BLaER1 treated with 17β-estradiol and CSF1 and Interleukin-3, amounts not matched to agents 10 nM and 100 nM (cell line): ENCODE measurements around the gene RAB26.

ENCODE experiments used
- H3K27ac ChIP-seq, 11 experiments: shearing (Covaris generic); formaldehyde crosslinking; 2 replicates each; pipeline ENCODE4 v1.8.1; 2022
- H3K27me3 ChIP-seq, 11 experiments: shearing (Covaris generic); formaldehyde crosslinking; 2 replicates each; pipeline ENCODE4 v1.8.1; 2022
- H3K36me3 ChIP-seq, 11 experiments: shearing (Covaris generic); formaldehyde crosslinking; 2 replicates each; pipeline ENCODE4 v1.8.1; 2022
- H3K4me1 ChIP-seq, 10 experiments: shearing (Covaris generic); formaldehyde crosslinking; 2 replicates each; pipeline ENCODE4 v1.8.1; 2022
- H3K4me2 ChIP-seq, 11 experiments: shearing (Covaris generic); formaldehyde crosslinking; 2 replicates each; pipeline ENCODE4 v1.8.1; 2022
- H3K4me3 ChIP-seq, 10 experiments: shearing (Covaris generic); formaldehyde crosslinking; 2 replicates each; pipeline ENCODE4 v1.8.1; 2022
- H3K9ac ChIP-seq, 11 experiments: shearing (Covaris generic); formaldehyde crosslinking; 2 replicates each; pipeline ENCODE4 v1.8.1; 2022
- H3K9me3 ChIP-seq, 11 experiments: shearing (Covaris generic); formaldehyde crosslinking; replicated peaks in 1 of 11; 2 replicates each; pipeline ENCODE4 v1.8.1; 2022
- H4K20me1 ChIP-seq, 11 experiments: shearing (Covaris generic); formaldehyde crosslinking; 2 replicates each; pipeline ENCODE4 v1.8.1; 2022
- Cebpa-rat ChIP-seq, 11 experiments: shearing (Covaris generic); IDR thresholded peaks; 2 replicates each; pipeline ENCODE4 v1.8.1; 2022

Gene RAB26

DNA sequence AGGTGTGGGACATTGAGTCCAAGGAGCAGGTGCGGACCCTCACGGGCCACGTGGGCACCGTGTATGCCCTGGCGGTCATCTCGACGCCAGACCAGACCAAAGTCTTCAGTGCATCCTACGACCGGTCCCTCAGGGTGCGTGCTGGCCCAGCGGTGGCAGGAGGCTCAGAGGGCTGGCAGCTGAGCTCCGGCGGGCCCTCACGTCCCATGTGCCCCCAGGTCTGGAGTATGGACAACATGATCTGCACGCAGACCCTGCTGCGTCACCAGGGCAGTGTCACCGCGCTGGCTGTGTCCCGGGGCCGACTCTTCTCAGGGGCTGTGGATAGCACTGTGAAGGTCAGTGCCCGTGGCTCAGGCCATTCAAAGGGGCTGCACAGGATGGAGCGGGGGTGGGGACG is 27.6 kb downstream of the RAB26 start:
- no peak overlapping the region for H3K4me3 ChIP-seq
- peaks cover 0 to 14% (median 6%) of the 10 kb centered on the region in 11 experiments; a peak in 11 of 22 replicates for H3K9me3 ChIP-seq
- no peak overlapping the region for H3K9ac ChIP-seq
- H3K4me2 ChIP-seq: no peak overlapping the region
- peaks cover 0 to 86% (median 32%) of the 10 kb centered on the region in 11 experiments; a peak in 15 of 22 replicates for H4K20me1 ChIP-seq
- peaks cover 4 to 18% (median 10%) of the 10 kb centered on the region in 10 experiments for H3K4me1 ChIP-seq
- peaks cover 68 to 78% (median 70%) of the 10 kb centered on the region in 11 experiments for H3K36me3 ChIP-seq
- no peaks in the 10 kb centered on the region for H3K27me3 ChIP-seq
- no peak overlapping the region for H3K27ac ChIP-seq
- no peak for TF ChIP-seq Cebpa-rat (IDR thresholded peaks at IDR 0.05)

DNA sequence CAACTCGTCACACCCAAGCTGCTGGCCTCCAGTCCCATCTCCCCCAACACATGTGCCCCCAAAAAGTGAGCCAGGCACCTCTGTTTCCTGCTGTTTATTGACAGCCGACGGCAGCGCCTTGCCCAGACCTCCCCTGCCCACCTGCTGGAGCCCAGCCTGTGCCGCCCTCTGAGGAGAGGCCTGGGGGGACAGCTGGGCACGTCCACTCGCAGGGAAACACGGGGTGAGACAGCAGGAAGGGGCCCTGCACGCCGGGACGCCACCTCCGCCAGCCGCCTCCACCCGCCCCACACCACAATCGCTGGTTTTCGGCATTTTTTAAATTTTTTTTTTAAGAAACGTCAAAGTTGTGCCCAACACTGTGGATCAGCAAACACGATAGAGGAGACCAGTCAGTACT is 28.7 kb downstream of the RAB26 start:
- Histone ChIP-seq H3K4me2 (no peak overlapping the region), H3K9me3 (peaks cover 0 to 14% (median 6%) of the 10 kb centered on the region in 11 experiments; a peak in 11 of 22 replicates), H3K27ac (no peak overlapping the region), H3K27me3 (no peaks in the 10 kb centered on the region), H4K20me1 (peaks cover 0 to 85% (median 33%) of the 10 kb centered on the region in 11 experiments; a peak in 16 of 22 replicates), H3K4me3 (no peak overlapping the region), H3K36me3 (peaks cover 58 to 67% (median 60%) of the 10 kb centered on the region in 11 experiments), H3K4me1 (peaks cover 2 to 19% (median 9%) of the 10 kb centered on the region in 10 experiments; a peak in 16 of 20 replicates), H3K9ac (no peak overlapping the region)
- no peak for TF ChIP-seq Cebpa-rat (IDR thresholded peaks at IDR 0.05)

DNA sequence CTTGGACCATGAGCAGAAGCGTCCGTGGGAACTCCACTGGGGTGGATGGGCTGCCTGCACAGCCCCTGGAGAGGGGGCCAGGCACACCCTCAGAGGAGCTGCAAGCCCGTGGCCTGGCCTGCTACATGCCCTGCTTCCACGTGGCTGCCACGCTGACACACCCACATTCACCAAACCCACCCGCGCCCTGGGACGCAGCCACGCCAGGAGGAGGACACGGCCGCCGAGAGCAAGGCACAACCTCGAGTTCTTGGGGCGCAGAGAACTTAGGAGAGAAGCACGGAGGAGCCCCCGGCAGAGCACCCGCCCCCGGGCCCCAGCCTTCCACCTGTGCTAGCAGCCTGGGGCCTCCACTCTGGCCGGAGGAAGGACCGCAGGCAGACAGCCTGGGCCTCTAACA is 29.1 kb downstream of the RAB26 start:
- Histone ChIP-seq H3K27ac (no peak overlapping the region), H3K4me1 (peaks cover 6 to 24% (median 14%) of the 10 kb centered on the region in 10 experiments; a peak in 17 of 20 replicates), H3K9me3 (peaks cover 0 to 14% (median 6%) of the 10 kb centered on the region in 11 experiments; a peak in 11 of 22 replicates), H3K36me3 (peaks cover 56 to 65% (median 58%) of the 10 kb centered on the region in 11 experiments), H3K27me3 (no peaks in the 10 kb centered on the region), H3K4me3 (no peak overlapping the region), H4K20me1 (peaks cover 0 to 88% (median 38%) of the 10 kb centered on the region in 11 experiments; a peak in 16 of 22 replicates), H3K9ac (no peak overlapping the region), H3K4me2 (no peak overlapping the region)
- TF ChIP-seq Cebpa-rat (IDR thresholded peaks at IDR 0.05): no peak

DNA sequence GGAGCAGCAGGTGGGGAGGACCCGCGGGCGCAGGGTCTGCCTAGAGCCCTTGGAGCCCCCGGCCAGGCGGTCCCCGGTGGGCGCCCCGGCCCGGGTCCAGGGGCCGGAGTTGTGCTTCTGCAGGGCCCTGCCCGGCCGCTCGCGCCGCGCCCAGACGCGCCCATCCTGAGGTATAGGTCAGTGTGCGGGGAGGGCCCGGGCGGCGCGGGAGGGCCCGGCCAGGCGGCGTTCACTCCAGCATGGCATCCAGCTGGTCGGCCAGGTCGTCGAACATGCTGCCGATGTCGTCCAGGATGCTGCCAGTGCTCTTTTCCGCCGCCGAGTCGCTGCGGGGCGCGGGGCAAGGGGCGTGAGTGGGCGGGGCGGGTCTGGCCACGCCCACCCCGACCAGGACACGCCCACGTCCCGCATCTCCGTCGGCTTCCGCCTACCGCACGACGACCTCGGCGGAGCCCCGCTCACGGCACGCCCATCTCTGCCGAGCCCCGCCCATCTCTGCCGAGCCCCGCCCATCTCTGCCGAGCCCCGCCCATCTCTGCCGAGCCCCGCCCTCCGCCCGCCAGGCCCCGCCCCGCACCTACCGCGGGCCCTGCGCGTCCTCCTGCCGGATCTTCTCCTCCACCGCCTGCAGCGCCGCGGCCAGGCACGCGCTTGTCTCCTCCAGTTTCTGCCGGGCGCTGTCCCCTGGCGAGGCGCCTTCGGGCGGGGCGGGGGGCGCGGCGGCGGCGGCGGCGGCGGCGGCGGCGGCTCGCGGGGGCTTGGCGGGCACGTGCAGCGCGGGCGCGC is 30.1 kb downstream of the RAB26 start:
- Histone ChIP-seq H4K20me1 (peaks cover 0 to 89% (median 47%) of the 10 kb centered on the region in 11 experiments; a peak in 17 of 22 replicates), H3K4me3 (no peak overlapping the region), H3K9ac (no peak overlapping the region), H3K9me3 (peaks cover 0 to 14% (median 6%) of the 10 kb centered on the region in 11 experiments; a peak in 11 of 22 replicates), H3K4me1 (peaks cover 14 to 33% (median 24%) of the 10 kb centered on the region in 10 experiments; a peak in 19 of 20 replicates), H3K27ac (no peak overlapping the region), H3K27me3 (no peaks in the 10 kb centered on the region; a peak in 1 of 22 replicates), H3K4me2 (no peak overlapping the region), H3K36me3 (peaks cover 48 to 55% (median 48%) of the 10 kb centered on the region in 11 experiments)
- no peak for TF ChIP-seq Cebpa-rat (IDR thresholded peaks at IDR 0.05)

DNA sequence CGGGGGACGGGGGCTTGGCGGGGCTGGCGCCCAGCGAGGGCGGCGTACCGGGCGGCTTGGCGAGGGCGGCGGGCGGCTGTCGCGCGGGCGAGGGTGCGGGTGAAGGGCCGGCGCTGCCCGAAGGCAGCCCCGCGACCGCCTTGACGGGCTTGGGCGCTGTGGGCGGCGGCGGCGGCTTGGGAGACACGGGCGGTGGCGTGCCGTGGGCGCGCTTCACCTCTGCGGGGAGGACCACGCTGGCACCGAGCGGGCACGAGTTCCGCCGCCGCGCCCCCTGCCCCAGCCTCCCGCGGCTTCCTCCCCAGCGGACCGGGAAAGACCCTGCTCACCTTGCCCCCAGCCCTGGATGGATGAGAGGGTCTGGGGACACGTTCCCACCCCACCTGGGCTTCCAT is 30.7 kb downstream of the RAB26 start:
- peaks cover 19 to 39% (median 30%) of the 10 kb centered on the region in 10 experiments; a peak in 19 of 20 replicates for H3K4me1 ChIP-seq
- peaks cover 43 to 50% (median 44%) of the 10 kb centered on the region in 11 experiments for H3K36me3 ChIP-seq
- H3K4me2 ChIP-seq: no peak overlapping the region
- TF ChIP-seq Cebpa-rat (IDR thresholded peaks at IDR 0.05): no peak
- H3K9me3 ChIP-seq: peaks cover 0 to 14% (median 6%) of the 10 kb centered on the region in 11 experiments; a peak in 11 of 22 replicates
- no peaks in the 10 kb centered on the region; a peak in 1 of 22 replicates for H3K27me3 ChIP-seq
- H4K20me1 ChIP-seq: peaks cover 0 to 92% (median 51%) of the 10 kb centered on the region in 11 experiments; a peak in 17 of 22 replicates
- no peak overlapping the region for H3K27ac ChIP-seq
- no peak overlapping the region for H3K9ac ChIP-seq
- no peak overlapping the region for H3K4me3 ChIP-seq

DNA sequence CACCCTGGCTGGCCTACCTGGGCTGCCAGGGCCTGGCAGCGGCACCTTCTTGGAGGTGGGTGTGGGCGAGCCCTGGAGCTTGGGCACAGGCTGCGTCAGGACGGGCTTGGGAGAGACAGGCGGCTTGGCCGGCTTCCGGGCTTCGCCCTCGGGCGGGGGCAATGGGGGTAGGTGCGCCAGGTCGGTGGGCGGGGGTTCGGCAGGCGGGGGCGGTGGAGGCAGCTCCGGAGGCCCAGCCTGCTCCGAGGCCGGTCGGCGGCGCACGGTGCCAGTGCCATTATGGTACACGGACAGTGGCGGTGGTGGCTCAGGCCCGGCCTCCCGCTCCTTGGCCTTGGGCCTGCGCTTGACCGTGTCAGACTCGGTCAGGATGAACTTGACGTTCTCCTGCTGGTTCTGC is 31.2 kb downstream of the RAB26 start:
- peaks cover 0 to 14% (median 6%) of the 10 kb centered on the region in 11 experiments; a peak in 11 of 22 replicates for H3K9me3 ChIP-seq

DNA sequence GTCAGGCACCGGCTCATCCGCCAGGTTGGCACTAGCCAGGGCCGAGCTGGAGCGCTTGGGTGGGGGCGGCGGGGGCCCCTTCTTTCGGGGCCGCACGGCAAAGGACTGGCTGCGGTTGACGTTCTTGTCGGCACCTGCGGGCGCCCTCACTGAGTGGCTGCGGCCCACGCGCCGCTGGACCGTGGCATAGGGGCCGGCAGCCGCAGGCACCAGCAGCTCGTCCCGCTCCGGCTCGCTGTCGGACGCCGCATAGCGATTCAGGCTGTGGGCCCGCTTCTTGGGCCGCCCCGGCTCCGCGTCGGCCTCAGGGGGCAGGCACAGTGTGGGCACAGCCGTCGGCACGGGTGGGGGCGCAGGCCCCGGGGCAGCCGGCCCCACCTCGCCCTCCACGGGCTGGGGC is 32.0 kb downstream of the RAB26 start:
- Histone ChIP-seq H4K20me1 (peaks cover 0 to 92% (median 46%) of the 10 kb centered on the region in 11 experiments; a peak in 16 of 22 replicates), H3K4me1 (peaks cover 19 to 51% (median 39%) of the 10 kb centered on the region in 10 experiments; a peak in 19 of 20 replicates), H3K9me3 (peaks cover 0 to 14% (median 6%) of the 10 kb centered on the region in 11 experiments; a peak in 11 of 22 replicates), H3K9ac (no peak overlapping the region), H3K36me3 (peaks cover 30 to 37% (median 30%) of the 10 kb centered on the region in 11 experiments), H3K4me3 (no peak overlapping the region), H3K27ac (no peak overlapping the region), H3K4me2 (no peak overlapping the region), H3K27me3 (no peaks in the 10 kb centered on the region; a peak in 1 of 22 replicates)
- TF ChIP-seq Cebpa-rat (IDR thresholded peaks at IDR 0.05): no peak

More for the DNA sequence above, 31.2 kb downstream of the RAB26 start:
- Histone ChIP-seq H3K9ac (no peak overlapping the region), H3K4me3 (no peak overlapping the region), H4K20me1 (peaks cover 0 to 92% (median 51%) of the 10 kb centered on the region in 11 experiments; a peak in 17 of 22 replicates), H3K36me3 (peaks cover 38 to 46% (median 39%) of the 10 kb centered on the region in 11 experiments), H3K27ac (no peak overlapping the region), H3K27me3 (no peaks in the 10 kb centered on the region; a peak in 1 of 22 replicates), H3K4me2 (no peak overlapping the region), H3K4me1 (peaks cover 19 to 44% (median 34%) of the 10 kb centered on the region in 10 experiments; a peak in 19 of 20 replicates)
- no peak for TF ChIP-seq Cebpa-rat (IDR thresholded peaks at IDR 0.05)

DNA sequence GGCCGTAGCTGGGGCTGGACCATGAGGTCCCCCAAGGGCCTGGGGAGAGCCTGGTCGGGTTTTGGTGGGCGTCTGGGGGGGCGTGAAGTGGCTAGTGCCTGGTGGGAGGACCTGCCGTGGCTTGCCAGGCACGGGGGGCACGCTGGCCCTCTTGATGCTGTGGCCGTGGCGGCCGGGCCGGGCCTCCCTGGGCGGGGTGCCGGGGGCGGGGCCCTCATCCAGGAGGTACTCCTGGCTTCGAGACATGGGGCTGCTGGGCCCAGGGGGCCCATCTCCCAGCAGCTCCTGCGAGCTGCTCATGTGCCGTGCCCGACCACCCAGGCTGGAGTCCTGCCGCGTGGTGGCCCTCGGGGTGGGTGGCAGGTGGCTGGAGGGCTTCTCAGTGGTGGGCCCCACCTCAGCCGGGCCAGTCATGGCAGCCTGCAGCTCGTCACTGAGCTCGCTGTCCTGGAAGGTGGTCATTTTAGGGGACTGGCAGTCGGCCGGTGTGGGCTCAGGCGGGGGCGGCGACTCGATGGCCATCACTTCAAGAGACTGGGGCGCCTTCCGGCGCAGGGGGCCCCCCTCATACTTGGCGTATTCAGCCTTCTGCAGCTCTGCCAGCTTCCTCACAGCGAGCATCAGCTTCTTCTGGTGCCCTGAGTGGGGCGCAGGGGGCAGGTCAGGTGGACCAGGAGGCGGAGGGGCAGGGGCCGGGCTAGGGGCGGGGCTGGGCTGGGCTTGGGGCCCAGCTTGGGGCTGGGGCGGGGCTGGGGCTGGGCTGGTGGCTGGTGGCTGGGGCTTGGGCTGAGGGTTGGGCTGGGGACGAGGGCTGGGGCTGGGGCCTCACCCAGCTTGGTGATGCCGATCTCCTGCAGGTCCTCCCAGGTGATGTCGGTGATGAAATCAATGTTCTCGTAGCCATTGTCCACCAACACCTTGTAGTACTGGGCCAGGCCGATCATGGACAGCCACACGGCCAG is 32.8 kb downstream of the RAB26 start:
- Histone ChIP-seq H3K9ac (peak overlapping the region in 3 of 11 experiments; percentile 39 to 51 (median 42); a peak in 4 of 22 replicates), H3K9me3 (peaks cover 0 to 14% (median 6%) of the 10 kb centered on the region in 11 experiments; a peak in 11 of 22 replicates), H3K36me3 (peaks cover 22 to 29% (median 23%) of the 10 kb centered on the region in 11 experiments), H3K4me2 (peak overlapping the region in 9 of 11 experiments; percentile 8 to 93 (median 86); a peak in 18 of 22 replicates), H3K4me1 (peaks cover 19 to 53% (median 40%) of the 10 kb centered on the region in 10 experiments; a peak in 19 of 20 replicates), H4K20me1 (peaks cover 0 to 92% (median 39%) of the 10 kb centered on the region in 11 experiments; a peak in 16 of 22 replicates), H3K27me3 (no peaks in the 10 kb centered on the region; a peak in 1 of 22 replicates), H3K27ac (peak overlapping the region in 3 of 11 experiments; percentile 45 to 60 (median 59); a peak in 2 of 22 replicates), H3K4me3 (no peak overlapping the region)
- TF ChIP-seq Cebpa-rat (IDR thresholded peaks at IDR 0.05): no peak
